ENCODE measurements around the gene FUOM.
"Not testable (repeated sequence)": the region's sequence is repeated elsewhere in the genome, so short reads cannot be mapped to it uniquely, and the experiment has no call there.

The FUOM gene

DNA sequence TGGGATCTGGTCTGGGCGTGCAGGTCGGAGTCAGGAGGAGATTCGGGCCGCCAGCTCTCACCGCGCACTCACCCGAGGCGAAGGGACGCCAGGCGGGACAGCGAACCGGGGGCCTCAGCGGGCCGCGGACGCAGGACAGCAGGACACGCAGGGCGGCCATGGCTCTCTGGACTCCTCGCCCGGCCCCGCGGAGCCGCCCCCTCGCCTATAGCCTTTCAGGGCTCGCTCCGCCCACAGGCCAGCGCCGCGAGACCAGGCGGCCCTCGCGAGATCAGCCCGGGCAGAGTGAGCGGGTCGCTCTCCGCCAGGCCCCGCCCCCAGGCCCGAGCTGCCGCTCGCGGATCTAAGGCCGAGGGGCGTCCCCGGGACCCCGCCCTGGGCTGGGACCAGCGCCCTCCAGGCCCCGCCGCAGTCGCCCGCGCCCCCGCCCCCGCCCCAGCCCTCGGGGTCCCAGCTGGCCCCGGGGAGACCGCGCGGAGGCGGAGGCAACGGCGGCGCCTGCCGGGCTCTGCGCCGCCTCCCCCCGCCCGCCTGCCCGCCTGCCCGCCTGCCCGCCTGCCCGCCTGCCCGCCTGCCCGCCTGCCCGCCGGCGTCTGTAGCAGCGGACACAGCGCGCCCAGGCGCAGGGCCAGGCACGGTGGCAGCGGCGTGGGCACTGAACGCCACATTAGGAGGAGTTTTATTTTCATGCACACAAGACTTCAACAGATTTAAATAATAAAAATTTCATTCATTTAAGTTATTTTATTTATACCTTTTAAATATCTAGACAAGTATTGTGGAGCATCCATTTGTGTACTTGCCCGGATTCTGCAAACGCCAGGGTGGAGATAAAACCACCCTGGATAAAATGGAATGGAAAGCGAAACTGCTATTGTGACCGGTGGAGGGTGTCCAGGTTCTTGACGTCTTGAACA, 15.6 kb upstream of the FUOM start, which contains the start of gene ECHS1:
Gene ECHS1 (minus strand): TSS at position 181 of the 917 bp plus-strand sequence. CDS start 21 bp downstream, at position 160.
- TF ChIP-seq, protein P1, sequence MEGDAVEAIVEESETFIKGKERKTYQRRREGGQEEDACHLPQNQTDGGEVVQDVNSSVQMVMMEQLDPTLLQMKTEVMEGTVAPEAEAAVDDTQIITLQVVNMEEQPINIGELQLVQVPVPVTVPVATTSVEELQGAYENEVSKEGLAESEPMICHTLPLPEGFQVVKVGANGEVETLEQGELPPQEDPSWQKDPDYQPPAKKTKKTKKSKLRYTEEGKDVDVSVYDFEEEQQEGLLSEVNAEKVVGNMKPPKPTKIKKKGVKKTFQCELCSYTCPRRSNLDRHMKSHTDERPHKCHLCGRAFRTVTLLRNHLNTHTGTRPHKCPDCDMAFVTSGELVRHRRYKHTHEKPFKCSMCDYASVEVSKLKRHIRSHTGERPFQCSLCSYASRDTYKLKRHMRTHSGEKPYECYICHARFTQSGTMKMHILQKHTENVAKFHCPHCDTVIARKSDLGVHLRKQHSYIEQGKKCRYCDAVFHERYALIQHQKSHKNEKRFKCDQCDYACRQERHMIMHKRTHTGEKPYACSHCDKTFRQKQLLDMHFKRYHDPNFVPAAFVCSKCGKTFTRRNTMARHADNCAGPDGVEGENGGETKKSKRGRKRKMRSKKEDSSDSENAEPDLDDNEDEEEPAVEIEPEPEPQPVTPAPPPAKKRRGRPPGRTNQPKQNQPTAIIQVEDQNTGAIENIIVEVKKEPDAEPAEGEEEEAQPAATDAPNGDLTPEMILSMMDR (conservative IDR thresholded peaks at IDR 0.05; ENCODE audit: control insufficient read depth, insufficient read depth, low read depth, low read length), result no peak
- H3K4me3 ChIP-seq (ENCODE audit: control insufficient read depth, low read depth, low read length), result peak within 1 kb of the TSS; percentile 73
- DNase-seq (ENCODE audit: low read depth), result peak; percentile 84

DNA sequence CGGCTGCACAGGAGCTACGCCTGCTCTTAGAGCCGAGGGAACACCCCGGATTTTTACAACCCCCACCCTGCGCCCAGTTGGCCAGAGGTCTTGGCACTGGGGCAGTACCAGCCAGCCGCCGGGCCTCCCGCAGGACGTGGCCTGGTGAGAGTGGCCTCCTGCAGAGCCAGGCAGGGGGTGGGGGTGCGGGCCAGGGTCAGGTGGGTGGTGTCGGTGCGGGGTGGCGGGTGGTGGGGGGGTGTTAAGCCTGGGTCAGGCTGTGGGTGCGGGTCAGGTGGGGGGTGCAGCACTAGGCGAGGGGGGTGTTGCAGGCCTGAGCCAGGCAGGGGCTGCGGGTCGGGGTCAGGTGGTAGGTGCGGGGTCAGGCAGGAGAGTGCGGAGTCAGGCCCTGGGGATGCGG, 14.7 kb upstream of the FUOM start:
- peak overlapping the region; percentile 73 for H3K4me3 ChIP-seq (ENCODE audit: control insufficient read depth, low read depth, low read length)
- no peak for DNase-seq (ENCODE audit: low read depth)
- TF ChIP-seq, protein P1 (conservative IDR thresholded peaks at IDR 0.05; ENCODE audit: control insufficient read depth, insufficient read depth, low read depth, low read length), result no peak

DNA sequence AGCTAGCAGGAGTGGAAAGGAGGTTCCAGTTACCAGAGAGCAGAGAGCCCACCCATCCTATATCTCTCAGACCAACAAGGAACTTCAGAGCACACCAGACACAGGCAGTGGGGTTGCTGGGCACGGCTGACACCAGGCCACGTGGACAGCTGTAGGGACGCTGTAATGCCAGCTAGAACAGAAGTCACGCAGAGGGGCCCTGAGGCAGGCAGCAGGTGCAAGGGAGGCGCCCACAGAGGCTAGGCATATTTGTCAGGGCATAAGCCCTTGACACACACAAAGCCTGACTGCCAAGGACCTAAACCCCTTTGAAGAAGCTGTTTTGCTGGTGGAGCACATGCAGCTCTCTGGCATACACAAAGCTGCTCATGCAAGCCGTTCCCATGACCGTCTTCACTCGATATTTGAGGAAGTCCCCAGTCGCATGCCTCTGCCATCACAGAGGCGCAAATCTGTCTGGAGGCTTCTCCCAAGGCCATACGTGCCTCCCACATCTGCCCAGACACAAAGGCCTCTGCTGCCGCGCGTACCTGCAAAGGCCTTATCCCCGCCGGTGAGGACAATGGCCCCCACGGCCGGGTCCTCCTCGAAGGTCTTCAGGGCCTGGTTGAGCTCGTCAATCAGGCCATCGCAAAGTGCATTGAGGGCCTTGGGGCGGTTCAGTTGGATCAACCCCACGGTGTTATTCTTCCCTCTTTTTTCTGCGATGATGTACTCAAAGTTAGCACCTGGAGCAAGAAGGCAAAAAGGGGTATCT, 12.4 kb upstream of the FUOM start:
- no peak overlapping the region for H3K4me3 ChIP-seq (ENCODE audit: control insufficient read depth, low read depth, low read length)
- TF ChIP-seq, protein P1 (conservative IDR thresholded peaks at IDR 0.05; ENCODE audit: control insufficient read depth, insufficient read depth, low read depth, low read length), result no peak
- no peak for DNase-seq (ENCODE audit: low read depth)

DNA sequence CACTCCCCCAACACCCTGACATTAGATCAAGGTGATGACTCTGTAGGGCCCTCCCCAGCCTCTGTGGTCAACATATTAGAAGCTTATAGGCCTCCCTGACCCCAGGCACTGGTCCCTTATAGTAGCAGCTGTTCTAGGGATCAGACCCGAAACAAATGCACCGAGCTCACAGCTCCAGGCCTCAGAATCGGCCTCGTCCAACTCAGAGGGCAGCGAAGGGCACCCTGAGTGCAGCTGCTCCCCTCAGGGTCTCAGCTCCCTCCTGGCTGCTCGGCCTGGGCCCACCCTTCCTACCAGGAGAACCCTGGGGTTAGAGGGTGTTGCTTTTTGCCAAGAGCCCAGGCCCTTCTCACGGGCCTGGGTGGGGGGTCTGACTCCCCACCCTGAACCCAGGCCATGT, 10.3 kb upstream of the FUOM start:
- TF ChIP-seq, protein P1 (conservative IDR thresholded peaks at IDR 0.05; ENCODE audit: control insufficient read depth, insufficient read depth, low read depth, low read length), result no peak
- DNase-seq (ENCODE audit: low read depth), result no peak
- H3K4me3 ChIP-seq (ENCODE audit: control insufficient read depth, low read depth, low read length), result no peak overlapping the region

DNA sequence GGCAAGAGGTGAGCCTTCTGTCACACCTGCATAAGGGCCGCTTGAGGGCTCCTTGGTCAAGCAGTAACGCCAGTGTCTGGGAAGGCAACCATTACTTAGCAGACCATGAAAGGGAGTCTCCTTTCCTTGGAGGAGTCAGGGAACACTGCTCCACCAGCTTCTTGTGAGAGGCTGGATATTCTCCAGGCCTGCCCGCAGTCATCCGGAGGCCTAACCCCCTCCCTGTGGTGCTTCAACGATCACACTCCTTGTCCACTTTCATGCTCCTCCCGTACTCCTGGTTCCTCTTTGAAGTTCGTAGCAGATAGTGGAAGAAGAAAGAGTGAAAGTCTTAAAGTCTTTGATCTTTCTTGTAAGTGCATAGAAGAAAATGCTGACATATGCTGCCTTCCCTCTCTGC, 9.6 kb upstream of the FUOM start:
- not testable (repeated sequence) for DNase-seq (ENCODE audit: low read depth); H3K4me3 ChIP-seq (ENCODE audit: control insufficient read depth, low read depth, low read length)

DNA sequence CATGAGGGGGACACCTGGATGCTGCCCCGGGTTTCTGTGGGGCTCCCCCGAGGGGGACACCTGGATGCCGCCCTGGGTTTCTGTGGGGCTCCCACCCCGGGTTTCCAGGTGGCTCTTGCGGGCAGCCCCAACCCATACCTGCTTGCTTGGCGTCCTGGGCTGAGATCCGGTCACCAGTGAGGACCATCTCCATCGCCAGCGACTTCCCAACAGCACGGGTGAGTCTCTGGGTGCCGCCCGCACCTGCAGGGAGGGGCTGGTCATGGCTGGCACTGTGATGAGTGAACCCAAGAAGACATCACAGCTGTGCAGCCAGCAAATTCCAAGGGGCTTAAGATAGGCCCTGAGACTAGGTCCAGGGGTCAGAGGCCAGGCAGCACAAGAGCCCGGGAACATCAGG, 8.9 kb upstream of the FUOM start:
- no peak overlapping the region for H3K4me3 ChIP-seq (ENCODE audit: control insufficient read depth, low read depth, low read length)
- no peak for DNase-seq (ENCODE audit: low read depth)
- TF ChIP-seq, protein P1 (conservative IDR thresholded peaks at IDR 0.05; ENCODE audit: control insufficient read depth, insufficient read depth, low read depth, low read length), result no peak

DNA sequence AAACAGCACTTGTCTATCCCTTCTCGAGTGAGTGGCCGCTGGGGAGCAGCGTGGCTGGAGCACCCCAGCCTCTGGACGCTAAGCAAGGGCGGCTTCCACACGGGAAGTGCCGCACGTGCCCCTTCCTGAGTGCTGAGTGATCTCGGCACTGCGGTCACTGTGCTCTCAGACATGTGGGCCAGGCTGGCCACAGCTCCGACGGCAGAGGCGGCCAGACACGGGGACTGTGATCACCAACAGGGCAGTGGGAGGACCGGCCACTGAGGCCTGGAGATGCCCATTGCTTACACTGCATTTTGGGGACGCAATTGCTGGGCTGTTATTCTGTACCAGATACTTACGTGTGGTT, 8.3 kb upstream of the FUOM start:
- DNase-seq (ENCODE audit: low read depth), result no peak
- TF ChIP-seq, protein P1 (conservative IDR thresholded peaks at IDR 0.05; ENCODE audit: control insufficient read depth, insufficient read depth, low read depth, low read length), result no peak
- no peak overlapping the region for H3K4me3 ChIP-seq (ENCODE audit: control insufficient read depth, low read depth, low read length)
